ENCODE measurements around the gene MYO1A.

Gene MYO1A

DNA sequence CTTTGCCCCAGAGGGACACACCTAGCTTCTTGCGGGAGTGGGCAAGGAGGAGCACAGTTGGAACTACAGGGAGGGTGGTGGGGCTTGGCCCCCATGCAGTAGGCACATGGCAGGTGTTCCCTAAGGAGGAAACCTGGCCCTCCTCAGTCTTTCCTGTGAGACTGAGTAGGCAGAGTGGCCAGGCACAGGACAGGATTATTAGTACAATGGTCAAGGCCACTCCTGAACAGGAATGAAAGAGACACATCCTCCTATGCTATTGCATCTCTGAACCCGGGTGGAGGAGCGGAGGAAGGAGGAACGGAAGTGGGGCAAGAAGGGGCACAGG, 846 bp downstream of the MYO1A start:
- Histone ChIP-seq H3K4me3 (ENCODE audit: low read depth in 1 of 2, low read length in 2 of 2) (no peak overlapping the region), H3K9ac (ENCODE audit: low read depth, low read length) (no peak overlapping the region), H3K27ac (ENCODE audit: low read length) (no peak overlapping the region), H3K9me3 (ENCODE audit: insufficient read depth, low read length, severe bottlenecking) (no peaks in the 10 kb centered on the region), H3K27me3 (ENCODE audit: insufficient read depth, low read length, poor library complexity) (no peaks in the 10 kb centered on the region), H3K4me2 (ENCODE audit: insufficient read depth, low read length) (no peak overlapping the region), H4K20me1 (ENCODE audit: insufficient read depth, low read length) (no peaks in the 10 kb centered on the region), H3K79me2 (ENCODE audit: insufficient read depth, low read length) (no peaks in the 10 kb centered on the region), H3K36me3 (ENCODE audit: insufficient read depth, low read length) (no peaks in the 10 kb centered on the region), H3K4me1 (ENCODE audit: insufficient read depth, low read length) (peaks cover 34% of the 10 kb centered on the region), H2AFZ (ENCODE audit: low read depth, low read length) (no peak overlapping the region)
- TF ChIP-seq EZH2 (IDR thresholded peaks at IDR 0.05; ENCODE audit: borderline replicate concordance, low read depth, low read length, severe bottlenecking) = no peak
- TF ChIP-seq, protein P1, sequence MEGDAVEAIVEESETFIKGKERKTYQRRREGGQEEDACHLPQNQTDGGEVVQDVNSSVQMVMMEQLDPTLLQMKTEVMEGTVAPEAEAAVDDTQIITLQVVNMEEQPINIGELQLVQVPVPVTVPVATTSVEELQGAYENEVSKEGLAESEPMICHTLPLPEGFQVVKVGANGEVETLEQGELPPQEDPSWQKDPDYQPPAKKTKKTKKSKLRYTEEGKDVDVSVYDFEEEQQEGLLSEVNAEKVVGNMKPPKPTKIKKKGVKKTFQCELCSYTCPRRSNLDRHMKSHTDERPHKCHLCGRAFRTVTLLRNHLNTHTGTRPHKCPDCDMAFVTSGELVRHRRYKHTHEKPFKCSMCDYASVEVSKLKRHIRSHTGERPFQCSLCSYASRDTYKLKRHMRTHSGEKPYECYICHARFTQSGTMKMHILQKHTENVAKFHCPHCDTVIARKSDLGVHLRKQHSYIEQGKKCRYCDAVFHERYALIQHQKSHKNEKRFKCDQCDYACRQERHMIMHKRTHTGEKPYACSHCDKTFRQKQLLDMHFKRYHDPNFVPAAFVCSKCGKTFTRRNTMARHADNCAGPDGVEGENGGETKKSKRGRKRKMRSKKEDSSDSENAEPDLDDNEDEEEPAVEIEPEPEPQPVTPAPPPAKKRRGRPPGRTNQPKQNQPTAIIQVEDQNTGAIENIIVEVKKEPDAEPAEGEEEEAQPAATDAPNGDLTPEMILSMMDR (IDR thresholded peaks at IDR 0.05; ENCODE audit: borderline replicate concordance, extremely low read depth, low read length, poor library complexity, severe bottlenecking) = no peak
- DNase-seq (no peak), ATAC-seq (ENCODE audit: insufficient read depth, low read depth) (no peak)

DNA sequence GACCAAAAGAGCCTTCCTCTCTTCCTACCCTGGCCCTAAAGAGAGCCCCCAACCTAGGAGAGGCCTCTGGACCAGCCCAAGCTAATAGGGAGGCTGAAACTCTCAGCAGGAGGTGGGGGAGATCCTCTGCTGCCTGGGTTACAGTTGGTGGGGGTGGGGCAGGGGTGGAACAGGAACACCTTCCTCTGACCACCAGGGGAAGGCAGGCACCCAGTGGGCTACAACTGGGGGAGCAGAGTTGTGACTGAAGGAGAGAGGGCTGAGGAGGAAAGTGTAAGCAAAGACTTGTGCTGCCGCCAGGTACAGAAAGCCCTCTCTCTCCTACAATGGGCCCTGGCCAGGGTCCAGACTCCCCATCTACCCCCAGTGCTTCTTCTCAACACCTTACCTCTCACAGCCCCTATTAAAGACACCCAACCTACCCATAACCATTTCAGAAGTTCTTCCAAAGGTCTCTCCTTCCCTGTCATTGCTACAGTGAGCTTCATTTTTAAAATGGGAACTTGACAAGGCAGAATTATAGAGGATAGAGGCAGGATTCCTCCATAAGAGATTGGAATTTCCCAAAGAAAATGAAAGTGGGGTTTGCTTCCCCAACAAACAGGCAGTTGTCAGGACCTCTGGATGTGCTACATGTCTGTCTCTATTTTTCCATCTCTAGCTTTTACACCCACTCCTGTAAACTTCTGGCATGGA, 1.4 kb downstream of the MYO1A start:
- no peaks in the 10 kb centered on the region for H3K79me2 ChIP-seq (ENCODE audit: insufficient read depth, low read length)
- no peak overlapping the region for H3K4me3 ChIP-seq (ENCODE audit: low read depth in 1 of 2, low read length in 2 of 2)
- TF ChIP-seq EZH2 (IDR thresholded peaks at IDR 0.05; ENCODE audit: borderline replicate concordance, low read depth, low read length, severe bottlenecking) = no peak
- TF ChIP-seq, protein P1 (IDR thresholded peaks at IDR 0.05; ENCODE audit: borderline replicate concordance, extremely low read depth, low read length, poor library complexity, severe bottlenecking) = no peak
- ATAC-seq (ENCODE audit: insufficient read depth, low read depth) (no peak), DNase-seq (peak; percentile 57)
- H3K36me3 ChIP-seq (ENCODE audit: insufficient read depth, low read length) = no peaks in the 10 kb centered on the region
- no peaks in the 10 kb centered on the region for H4K20me1 ChIP-seq (ENCODE audit: insufficient read depth, low read length)
- no peak overlapping the region for H3K4me2 ChIP-seq (ENCODE audit: insufficient read depth, low read length)
- H3K27ac ChIP-seq (ENCODE audit: low read length) = peak overlapping the region; percentile 81
- no peak overlapping the region for H2AFZ ChIP-seq (ENCODE audit: low read depth, low read length)
- H3K27me3 ChIP-seq (ENCODE audit: insufficient read depth, low read length, poor library complexity) = no peaks in the 10 kb centered on the region
- H3K9me3 ChIP-seq (ENCODE audit: insufficient read depth, low read length, severe bottlenecking) = no peaks in the 10 kb centered on the region
- H3K9ac ChIP-seq (ENCODE audit: low read depth, low read length) = no peak overlapping the region
- peaks cover 34% of the 10 kb centered on the region for H3K4me1 ChIP-seq (ENCODE audit: insufficient read depth, low read length)

DNA sequence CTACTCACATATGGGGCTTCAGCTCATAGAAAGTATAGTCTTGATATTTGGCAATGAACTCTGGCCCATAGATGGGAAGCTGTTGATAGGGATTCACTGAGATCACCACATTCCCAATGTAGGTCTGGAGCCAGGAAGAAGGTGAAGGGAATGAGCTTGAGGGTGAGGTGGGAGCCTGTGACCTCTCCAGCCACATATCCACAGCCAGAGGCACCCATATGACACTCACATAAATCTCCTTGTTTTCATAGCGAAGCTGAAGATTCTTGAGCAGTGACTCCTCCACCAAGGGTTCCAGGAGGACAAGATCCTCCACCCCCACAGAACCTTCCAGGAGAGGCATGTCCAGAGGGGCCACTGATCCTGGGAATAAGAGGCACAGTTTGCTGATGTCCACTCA, 1.9 kb downstream of the MYO1A start:
- no peaks in the 10 kb centered on the region for H4K20me1 ChIP-seq (ENCODE audit: insufficient read depth, low read length)
- DNase-seq = no peak
- ATAC-seq (ENCODE audit: insufficient read depth, low read depth) = no peak
- H3K9ac ChIP-seq (ENCODE audit: low read depth, low read length) = peak overlapping the region; percentile 28; the same call in 1 of the 2 replicates
- H3K36me3 ChIP-seq (ENCODE audit: insufficient read depth, low read length) = no peaks in the 10 kb centered on the region
- peak overlapping the region; percentile 54 for H3K4me2 ChIP-seq (ENCODE audit: insufficient read depth, low read length)
- peak overlapping the region; percentile 68 for H2AFZ ChIP-seq (ENCODE audit: low read depth, low read length)
- H3K4me1 ChIP-seq (ENCODE audit: insufficient read depth, low read length) = peaks cover 34% of the 10 kb centered on the region
- peak overlapping the region in 1 of 2 experiments; percentile 39; a peak in 1 of 4 replicates for H3K4me3 ChIP-seq (ENCODE audit: low read depth in 1 of 2, low read length in 2 of 2)
- H3K27ac ChIP-seq (ENCODE audit: low read length) = peak overlapping the region; percentile 81
- no peaks in the 10 kb centered on the region for H3K27me3 ChIP-seq (ENCODE audit: insufficient read depth, low read length, poor library complexity)
- no peak for TF ChIP-seq EZH2 (IDR thresholded peaks at IDR 0.05; ENCODE audit: borderline replicate concordance, low read depth, low read length, severe bottlenecking)
- TF ChIP-seq, protein P1 (IDR thresholded peaks at IDR 0.05; ENCODE audit: borderline replicate concordance, extremely low read depth, low read length, poor library complexity, severe bottlenecking) = no peak
- no peaks in the 10 kb centered on the region for H3K79me2 ChIP-seq (ENCODE audit: insufficient read depth, low read length)
- no peaks in the 10 kb centered on the region for H3K9me3 ChIP-seq (ENCODE audit: insufficient read depth, low read length, severe bottlenecking)

Measured in DND-41 (cell line).